DND-41 (cell line): ENCODE results near the gene NIPSNAP2.
"Not testable (repeated sequence)": the region's sequence is repeated elsewhere in the genome, so short reads cannot be mapped to it uniquely, and the experiment has no call there.

Experiments
- ATAC-seq: fragments of 200-7000 bp; cut with Tn5 transposase; 3 replicates; pipeline ENCODE4 v1.9.1; 2021; ENCODE audit warnings: low read depth; ENCODE audit not compliant: insufficient read depth
- DNase-seq: peaks from one replicate; pipeline ENCODE4 v3.0.0-alpha.2; 2020
- H2AFZ ChIP-seq: 2 replicates; pipeline ENCODE4 v1.6.0; 2012; ENCODE audit warnings: low read depth, low read length
- H3K27ac ChIP-seq: 2 replicates; pipeline ENCODE4 v1.5.1; 2012; ENCODE audit warnings: low read length, inconsistent platforms
- H3K27me3 ChIP-seq: fragments of 200-600 bp; sonication (generic); 2 replicates; pipeline ENCODE4 v1.6.0; 2012; ENCODE audit warnings: low read length, mild to moderate bottlenecking, inconsistent platforms; ENCODE audit not compliant: insufficient read depth, poor library complexity
- H3K36me3 ChIP-seq: 2 replicates; pipeline ENCODE4 v1.5.1; 2012; ENCODE audit warnings: low read length, inconsistent platforms; ENCODE audit not compliant: insufficient read depth
- H3K4me1 ChIP-seq: 2 replicates; pipeline ENCODE4 v1.5.1; 2012; ENCODE audit warnings: mild to moderate bottlenecking, low read length; ENCODE audit not compliant: insufficient read depth
- H3K4me2 ChIP-seq: 2 replicates; pipeline ENCODE4 v1.6.0; 2012; ENCODE audit warnings: mild to moderate bottlenecking, moderate library complexity, low read length, inconsistent platforms; ENCODE audit not compliant: insufficient read depth
- H3K4me3 ChIP-seq, 2 experiments: fragments of 200-600 bp in 1 of 2; shearing (Covaris generic) in 1 of 2; 2 replicates each; pipeline ENCODE4 v1.5.1; 2012 to 2016; ENCODE audit warnings: inconsistent platforms in 2 of 2, low read length in 2 of 2, mild to moderate bottlenecking in 2 of 2, low read depth in 1 of 2, moderate library complexity in 1 of 2
- H3K79me2 ChIP-seq: 2 replicates; pipeline ENCODE4 v1.6.0; 2012; ENCODE audit warnings: low read length, inconsistent platforms; ENCODE audit not compliant: insufficient read depth
- H3K9ac ChIP-seq: 2 replicates; pipeline ENCODE4 v1.6.0; 2012; ENCODE audit warnings: low read depth, mild to moderate bottlenecking, inconsistent platforms, low read length, moderate library complexity
- H3K9me3 ChIP-seq: 2 replicates; pipeline ENCODE4 v1.5.1; 2012; ENCODE audit warnings: low read length, moderate library complexity, mild to moderate bottlenecking, inconsistent platforms; ENCODE audit not compliant: insufficient read depth, severe bottlenecking
- H4K20me1 ChIP-seq: 2 replicates; pipeline ENCODE4 v1.6.0; 2012; ENCODE audit warnings: low read length; ENCODE audit not compliant: insufficient read depth
- EZH2 ChIP-seq: IDR thresholded peaks from 3 replicates; pipeline ENCODE4 v1.6.1; 2012; ENCODE audit warnings: borderline replicate concordance, low read depth, mild to moderate bottlenecking, moderate library complexity, low read length, inconsistent platforms; ENCODE audit not compliant: severe bottlenecking
- TF ChIP-seq, protein P1 (sequence below): IDR thresholded peaks from 2 replicates; pipeline ENCODE4 v1.5.1; 2012; ENCODE audit warnings: borderline replicate concordance, low read length, moderate library complexity, mild to moderate bottlenecking; ENCODE audit not compliant: poor library complexity, severe bottlenecking; ENCODE audit errors: extremely low read depth

Gene NIPSNAP2

DNA sequence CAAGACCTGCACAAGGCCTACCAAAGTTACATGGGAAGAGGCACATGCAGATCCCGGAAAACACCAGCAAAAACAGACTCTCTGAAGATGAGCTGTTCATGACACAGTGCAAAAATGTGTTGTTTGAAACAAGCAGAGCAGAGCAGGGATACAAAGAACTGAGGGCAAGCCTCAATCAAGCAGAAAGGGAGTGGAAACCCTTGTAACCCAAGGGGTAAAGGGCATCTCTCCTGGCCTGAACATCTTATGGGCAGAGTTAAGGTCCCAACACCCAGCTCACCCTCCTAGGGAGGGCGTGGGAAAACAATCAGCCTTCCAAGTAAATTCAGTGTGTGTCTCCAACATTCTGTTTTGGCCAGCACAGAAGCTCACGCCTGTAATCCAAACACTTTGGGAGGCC lies 76.3 kb downstream of the NIPSNAP2 start:
- H3K36me3 ChIP-seq: peaks cover 26% of the 10 kb centered on the region
- no peak overlapping the region for H3K4me3 ChIP-seq
- no peak overlapping the region for H2AFZ ChIP-seq
- H3K27me3 ChIP-seq: no peaks in the 10 kb centered on the region
- H3K9me3 ChIP-seq: no peaks in the 10 kb centered on the region
- peaks cover under 1% of the 10 kb centered on the region; the same call in 1 of the 2 replicates for H3K4me1 ChIP-seq
- ATAC-seq: no peak
- H3K4me2 ChIP-seq: no peak overlapping the region
- DNase-seq: no peak
- no peak overlapping the region for H3K27ac ChIP-seq
- no peak overlapping the region for H3K9ac ChIP-seq
- H3K79me2 ChIP-seq: peaks cover 11% of the 10 kb centered on the region; the same call in 1 of the 2 replicates
- TF ChIP-seq EZH2: no peak
- TF ChIP-seq, protein P1, sequence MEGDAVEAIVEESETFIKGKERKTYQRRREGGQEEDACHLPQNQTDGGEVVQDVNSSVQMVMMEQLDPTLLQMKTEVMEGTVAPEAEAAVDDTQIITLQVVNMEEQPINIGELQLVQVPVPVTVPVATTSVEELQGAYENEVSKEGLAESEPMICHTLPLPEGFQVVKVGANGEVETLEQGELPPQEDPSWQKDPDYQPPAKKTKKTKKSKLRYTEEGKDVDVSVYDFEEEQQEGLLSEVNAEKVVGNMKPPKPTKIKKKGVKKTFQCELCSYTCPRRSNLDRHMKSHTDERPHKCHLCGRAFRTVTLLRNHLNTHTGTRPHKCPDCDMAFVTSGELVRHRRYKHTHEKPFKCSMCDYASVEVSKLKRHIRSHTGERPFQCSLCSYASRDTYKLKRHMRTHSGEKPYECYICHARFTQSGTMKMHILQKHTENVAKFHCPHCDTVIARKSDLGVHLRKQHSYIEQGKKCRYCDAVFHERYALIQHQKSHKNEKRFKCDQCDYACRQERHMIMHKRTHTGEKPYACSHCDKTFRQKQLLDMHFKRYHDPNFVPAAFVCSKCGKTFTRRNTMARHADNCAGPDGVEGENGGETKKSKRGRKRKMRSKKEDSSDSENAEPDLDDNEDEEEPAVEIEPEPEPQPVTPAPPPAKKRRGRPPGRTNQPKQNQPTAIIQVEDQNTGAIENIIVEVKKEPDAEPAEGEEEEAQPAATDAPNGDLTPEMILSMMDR: no peak
- H4K20me1 ChIP-seq: no peaks in the 10 kb centered on the region

GRCh38 chr7:56045758-56046157 lies 81.4 kb downstream of the NIPSNAP2 start:
- Histone ChIP-seq H3K36me3 (peaks cover 16% of the 10 kb centered on the region), H3K79me2 (peaks cover 45% of the 10 kb centered on the region)
- not testable (repeated sequence) for H3K27ac ChIP-seq

DNA sequence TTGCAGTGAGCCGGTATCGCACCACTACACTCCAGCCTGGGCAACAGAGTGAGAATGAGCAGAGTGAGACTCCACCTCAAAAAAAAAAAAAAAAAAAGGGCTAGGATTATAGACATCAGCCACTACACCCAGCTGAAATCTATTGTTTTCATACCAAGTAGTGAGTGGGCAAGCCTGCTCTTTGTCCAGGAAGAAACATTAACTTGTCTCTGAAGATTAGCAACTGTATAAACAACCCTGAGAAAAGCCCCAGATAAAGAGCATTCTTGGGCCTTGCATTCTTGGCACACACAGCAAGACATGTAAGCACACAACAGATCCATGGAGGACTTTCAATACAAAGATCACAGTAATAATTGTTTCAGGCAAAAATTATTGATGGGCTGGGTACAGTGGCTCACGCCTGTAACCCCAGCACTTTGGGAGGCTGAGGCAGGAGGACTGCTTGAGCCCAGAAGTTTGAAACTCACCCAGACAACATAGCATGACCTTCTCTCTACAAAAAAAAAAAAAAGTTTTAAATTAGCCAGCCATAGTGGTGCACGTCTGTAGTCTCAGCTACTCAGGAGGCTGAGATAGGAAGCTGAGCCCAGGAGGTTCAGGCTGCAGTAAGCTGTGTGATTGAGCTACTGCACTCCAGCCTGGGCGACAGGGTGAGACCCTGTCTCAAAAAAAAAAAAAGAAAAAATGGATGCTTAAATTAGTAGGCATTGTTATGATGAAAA lies 82.5 kb downstream of the NIPSNAP2 start:
- no peaks in the 10 kb centered on the region for H3K27me3 ChIP-seq
- H3K79me2 ChIP-seq: peaks cover 54% of the 10 kb centered on the region
- peaks cover 11% of the 10 kb centered on the region for H3K36me3 ChIP-seq
- no peak overlapping the region for H3K4me3 ChIP-seq
- no peak for ATAC-seq
- no peak for DNase-seq
- H3K4me2 ChIP-seq: no peak overlapping the region
- no peak overlapping the region for H2AFZ ChIP-seq
- no peaks in the 10 kb centered on the region; the same call in 1 of the 2 replicates for H4K20me1 ChIP-seq
- TF ChIP-seq, protein P1: no peak
- no peak for TF ChIP-seq EZH2
- no peak overlapping the region for H3K27ac ChIP-seq
- no peak overlapping the region for H3K9ac ChIP-seq
- H3K9me3 ChIP-seq: no peaks in the 10 kb centered on the region
- H3K4me1 ChIP-seq: peaks cover 13% of the 10 kb centered on the region

More at GRCh38 chr7:56045758-56046157, 81.4 kb downstream of the NIPSNAP2 start:
- ATAC-seq, H2AFZ ChIP-seq, H3K27me3 ChIP-seq, DNase-seq, H3K9me3 ChIP-seq, H3K9ac ChIP-seq, H3K4me3 ChIP-seq, H3K4me2 ChIP-seq, H4K20me1 ChIP-seq: not testable (repeated sequence)
- peaks cover 13% of the 10 kb centered on the region for H3K4me1 ChIP-seq

DNA sequence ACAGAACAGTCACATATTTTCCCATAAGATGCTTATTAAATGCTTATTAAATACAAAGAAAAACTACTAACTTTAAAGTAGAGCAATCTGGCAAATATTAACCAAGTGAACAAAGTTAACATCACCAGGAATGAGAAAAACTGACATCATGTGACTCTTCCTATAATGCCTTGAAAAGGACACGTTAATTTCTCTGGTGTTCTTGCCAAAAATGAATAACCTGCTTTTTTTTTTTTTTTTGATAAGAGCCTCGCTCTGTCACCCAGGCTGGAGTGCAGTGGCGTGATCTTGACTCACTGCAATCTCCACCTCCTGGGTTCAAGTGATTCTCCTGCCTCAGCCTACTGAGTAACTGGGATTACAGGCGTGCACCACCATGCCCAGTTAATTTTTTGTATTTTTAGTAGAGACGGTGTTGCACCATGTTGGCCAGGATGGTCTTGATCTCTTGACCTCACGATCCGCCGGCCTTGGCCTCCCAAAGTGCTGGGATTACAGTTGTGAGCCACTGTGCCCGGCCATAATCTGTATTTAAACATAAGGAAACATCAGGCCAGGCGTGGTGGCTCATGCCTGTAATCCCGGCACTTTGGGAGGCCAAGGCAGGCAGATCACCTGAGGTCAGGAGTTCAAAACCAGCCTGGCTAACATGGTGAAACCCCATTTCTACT lies 83.2 kb downstream of the NIPSNAP2 start:
- H3K79me2 ChIP-seq: peaks cover 61% of the 10 kb centered on the region
- not testable (repeated sequence) for H3K4me3 ChIP-seq, H3K9ac ChIP-seq, H2AFZ ChIP-seq, H3K27me3 ChIP-seq, H3K9me3 ChIP-seq, H3K4me2 ChIP-seq, H3K27ac ChIP-seq, DNase-seq, H4K20me1 ChIP-seq, ATAC-seq
- H3K36me3 ChIP-seq: peaks cover 13% of the 10 kb centered on the region
- H3K4me1 ChIP-seq: peaks cover 17% of the 10 kb centered on the region
